GM18502 (cell line): ENCODE data around the gene FAM193A.
"Not testable (repeated sequence)": the region's sequence is repeated elsewhere in the genome, so short reads cannot be mapped to it uniquely, and the experiment has no call there.

Experiments used
- ATAC-seq: cut with Tn5 transposase; IDR thresholded peaks from one replicate; pipeline ENCODE4 v1.9.1; 2021; ENCODE audit warnings: mild to moderate bottlenecking; ENCODE audit not compliant: unreplicated experiment, poor library complexity

FAM193A gene

GRCh38 chr4:2762048-2762447, 225.6 kb downstream of the FAM193A start:
- no peak for ATAC-seq

- not testable (repeated sequence) for ATAC-seq
Observed at GRCh38 chr4:2762486-2763370, 226.3 kb downstream of the FAM193A start.

- no peak for ATAC-seq
Observed at GRCh38 chr4:2763511-2763967, 227.1 kb downstream of the FAM193A start.

- ATAC-seq, result no peak
Observed at GRCh38 chr4:2765832-2766526, 229.5 kb downstream of the FAM193A start.

- ATAC-seq, result no peak
Observed at GRCh38 chr4:2767046-2767704, 230.7 kb downstream of the FAM193A start.

GRCh38 chr4:2767705-2768074, 231.2 kb downstream of the FAM193A start:
- no peak for ATAC-seq

- no peak for ATAC-seq
Observed at GRCh38 chr4:2768124-2768523, 231.7 kb downstream of the FAM193A start.

- ATAC-seq, result no peak
Observed at GRCh38 chr4:2768921-2769336, 232.5 kb downstream of the FAM193A start.

GRCh38 chr4:2771264-2771663, 234.8 kb downstream of the FAM193A start:
- no peak for ATAC-seq

- not testable (repeated sequence) for ATAC-seq
Observed at GRCh38 chr4:2780643-2781042, 244.2 kb downstream of the FAM193A start.

- no peak for ATAC-seq
Observed at GRCh38 chr4:2781911-2782310, 245.5 kb downstream of the FAM193A start.
